ENCODE data around the gene BCL2L15.

DNA sequence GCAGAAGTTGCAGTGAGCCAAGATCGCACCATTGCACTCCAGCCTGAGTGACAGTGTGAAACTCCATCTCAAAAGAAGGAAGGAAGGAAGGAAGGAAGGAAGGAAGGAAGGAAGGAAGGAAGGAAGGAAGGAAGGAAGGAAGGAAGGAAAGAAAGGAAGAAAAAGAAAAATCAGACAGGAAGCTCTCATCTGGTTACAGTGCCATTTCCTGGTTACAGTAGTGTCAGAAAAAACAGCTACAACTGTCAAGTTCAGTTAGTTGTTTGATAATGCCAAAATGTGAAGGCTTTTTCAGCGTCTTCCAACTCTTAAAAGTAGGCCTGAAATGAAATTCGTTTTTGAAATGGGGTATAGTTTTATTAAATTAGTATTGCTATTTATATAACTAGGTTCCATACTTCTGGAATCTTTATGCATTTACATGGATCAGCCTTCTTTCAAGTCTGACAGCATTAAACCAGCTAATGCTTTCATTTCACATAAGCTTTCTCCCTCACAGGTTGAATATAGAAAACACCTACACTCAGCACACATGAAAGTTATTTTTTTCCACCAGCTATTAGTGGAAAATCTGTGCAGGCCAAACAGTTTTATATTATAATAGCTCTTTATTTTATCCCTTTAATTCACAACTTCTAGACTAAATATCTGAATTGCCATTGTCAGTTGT, 37.1 kb downstream of the BCL2L15 start:
- TF ChIP-seq EZH2 (IDR thresholded peaks at IDR 0.05) (no peak), POLR2AphosphoS5 (IDR thresholded peaks at IDR 0.05; ENCODE audit: borderline replicate concordance, low read depth, low read length) (peak; percentile 72; the same call in 1 of the 2 replicates), FOXP2 (optimal IDR thresholded peaks at IDR 0.05; ENCODE audit: control extremely low read depth, extremely low read length, insufficient read depth) (no peak)

Data from SK-N-MC (cell line).